Nephron progenitor cell (in vitro differentiated cells): ENCODE measurements around the gene SNRPE.

ENCODE experiments used
- DNase-seq: peaks from one replicate; pipeline ENCODE4 v3.0.0; 2021
- H3K27ac Mint-ChIP-seq: 2 replicates; pipeline ENCODE4 v1.8.0; 2021; ENCODE audit warnings: mild to moderate bottlenecking, moderate library complexity, mixed read lengths
- H3K27me3 Mint-ChIP-seq: 2 replicates; pipeline ENCODE4 v1.8.0; 2021; ENCODE audit warnings: mild to moderate bottlenecking, low read depth, mixed read lengths; ENCODE audit not compliant: poor library complexity
- H3K36me3 Mint-ChIP-seq: 2 replicates; pipeline ENCODE4 v1.8.0; 2021; ENCODE audit warnings: low read depth, mixed read lengths
- H3K4me1 Mint-ChIP-seq: 2 replicates; pipeline ENCODE4 v1.8.0; 2021; ENCODE audit warnings: mixed read lengths
- H3K4me3 Mint-ChIP-seq: 2 replicates; pipeline ENCODE4 v1.8.0; 2021; ENCODE audit warnings: mild to moderate bottlenecking, moderate library complexity, mixed read lengths
- H3K9me3 Mint-ChIP-seq: 2 replicates; pipeline ENCODE4 v1.8.0; 2021; ENCODE audit warnings: mild to moderate bottlenecking, moderate library complexity, mixed read lengths
- TF ChIP-seq, protein P1 (sequence below): fragments of 200-600 bp; sonication (generic); IDR thresholded peaks from 2 replicates; pipeline ENCODE4 v1.5.0; 2021; ENCODE audit warnings: antibody characterized with exemption

The SNRPE gene

GRCh38 chr1:203914292-203914691, 52.9 kb downstream of the SNRPE start:
- Mint-ChIP-seq H3K27me3 (peaks cover 6% of the 10 kb centered on the region), H3K27ac (no peak overlapping the region), H3K4me3 (no peak overlapping the region), H3K4me1 (no peaks in the 10 kb centered on the region), H3K36me3 (no peaks in the 10 kb centered on the region), H3K9me3 (peaks cover 4% of the 10 kb centered on the region)
- TF ChIP-seq, protein P1, sequence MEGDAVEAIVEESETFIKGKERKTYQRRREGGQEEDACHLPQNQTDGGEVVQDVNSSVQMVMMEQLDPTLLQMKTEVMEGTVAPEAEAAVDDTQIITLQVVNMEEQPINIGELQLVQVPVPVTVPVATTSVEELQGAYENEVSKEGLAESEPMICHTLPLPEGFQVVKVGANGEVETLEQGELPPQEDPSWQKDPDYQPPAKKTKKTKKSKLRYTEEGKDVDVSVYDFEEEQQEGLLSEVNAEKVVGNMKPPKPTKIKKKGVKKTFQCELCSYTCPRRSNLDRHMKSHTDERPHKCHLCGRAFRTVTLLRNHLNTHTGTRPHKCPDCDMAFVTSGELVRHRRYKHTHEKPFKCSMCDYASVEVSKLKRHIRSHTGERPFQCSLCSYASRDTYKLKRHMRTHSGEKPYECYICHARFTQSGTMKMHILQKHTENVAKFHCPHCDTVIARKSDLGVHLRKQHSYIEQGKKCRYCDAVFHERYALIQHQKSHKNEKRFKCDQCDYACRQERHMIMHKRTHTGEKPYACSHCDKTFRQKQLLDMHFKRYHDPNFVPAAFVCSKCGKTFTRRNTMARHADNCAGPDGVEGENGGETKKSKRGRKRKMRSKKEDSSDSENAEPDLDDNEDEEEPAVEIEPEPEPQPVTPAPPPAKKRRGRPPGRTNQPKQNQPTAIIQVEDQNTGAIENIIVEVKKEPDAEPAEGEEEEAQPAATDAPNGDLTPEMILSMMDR: no peak
- no peak for DNase-seq

- Mint-ChIP-seq H3K9me3 (peaks cover 13% of the 10 kb centered on the region), H3K36me3 (no peaks in the 10 kb centered on the region), H3K27ac (no peak overlapping the region), H3K4me3 (no peak overlapping the region), H3K27me3 (peaks cover 6% of the 10 kb centered on the region), H3K4me1 (no peaks in the 10 kb centered on the region)
- no peak for DNase-seq
- TF ChIP-seq, protein P1: no peak
These were observed 54.4 kb downstream of the SNRPE start for GRCh38 chr1:203915811-203916210.

GRCh38 chr1:203916756-203917155, 55.4 kb downstream of the SNRPE start:
- no peak overlapping the region for H3K27ac Mint-ChIP-seq
- peaks cover 18% of the 10 kb centered on the region for H3K9me3 Mint-ChIP-seq
- no peaks in the 10 kb centered on the region for H3K36me3 Mint-ChIP-seq

More at GRCh38 chr1:203916756-203917155, 55.4 kb downstream of the SNRPE start:
- Mint-ChIP-seq H3K4me3 (no peak overlapping the region), H3K27me3 (peaks cover 6% of the 10 kb centered on the region), H3K4me1 (no peaks in the 10 kb centered on the region)
- TF ChIP-seq, protein P1: no peak
- no peak for DNase-seq
